NCI-H774 (cell line): ENCODE data around the gene RELN.
"Not testable (repeated sequence)": the region's sequence is repeated elsewhere in the genome, so short reads cannot be mapped to it uniquely, and the experiment has no call there.

Experiments used
- DNase-seq: peaks from one replicate; lab custom pipeline; 2025; lab: John Stamatoyannopoulos, UW

Gene RELN

DNA sequence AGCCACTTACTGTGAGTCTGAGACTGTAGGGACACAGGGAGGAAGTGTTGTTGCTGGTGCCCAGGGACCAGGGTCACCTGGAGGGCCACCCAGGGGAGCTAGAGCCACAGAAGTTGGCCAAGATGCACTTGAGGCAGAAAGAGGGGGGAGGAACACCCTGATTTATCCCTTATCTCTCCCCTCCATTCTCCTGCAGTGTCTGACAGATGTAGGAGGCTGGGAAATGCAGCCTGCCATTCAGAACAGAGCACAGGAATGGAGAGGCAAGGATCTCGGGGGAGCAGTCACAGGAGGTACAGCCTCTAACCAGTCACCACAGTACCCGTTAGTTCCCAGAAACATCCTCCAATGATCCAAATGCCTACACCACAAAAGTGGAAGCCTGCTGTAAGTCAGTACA lies 425.0 kb downstream of the RELN start:
- DNase-seq, result no peak

DNA sequence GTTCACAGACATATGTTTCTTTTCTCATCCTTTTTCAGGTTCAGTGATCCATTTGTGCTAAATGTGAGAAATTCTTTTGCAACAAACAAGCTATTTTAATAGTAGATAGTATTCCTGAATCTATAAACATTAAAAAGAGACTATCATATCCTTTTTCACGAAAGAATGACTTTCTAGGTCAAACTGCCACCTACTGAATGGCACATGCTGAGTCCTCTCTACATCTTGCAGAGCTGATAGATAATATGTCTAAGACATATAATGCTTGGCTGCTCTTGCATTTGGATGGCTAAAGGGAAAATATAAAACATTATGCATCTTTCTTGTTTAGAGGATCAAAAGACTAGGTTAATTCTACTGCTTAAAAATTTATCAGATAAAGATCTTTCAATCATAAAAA lies 429.3 kb downstream of the RELN start:
- DNase-seq, result no peak

DNA sequence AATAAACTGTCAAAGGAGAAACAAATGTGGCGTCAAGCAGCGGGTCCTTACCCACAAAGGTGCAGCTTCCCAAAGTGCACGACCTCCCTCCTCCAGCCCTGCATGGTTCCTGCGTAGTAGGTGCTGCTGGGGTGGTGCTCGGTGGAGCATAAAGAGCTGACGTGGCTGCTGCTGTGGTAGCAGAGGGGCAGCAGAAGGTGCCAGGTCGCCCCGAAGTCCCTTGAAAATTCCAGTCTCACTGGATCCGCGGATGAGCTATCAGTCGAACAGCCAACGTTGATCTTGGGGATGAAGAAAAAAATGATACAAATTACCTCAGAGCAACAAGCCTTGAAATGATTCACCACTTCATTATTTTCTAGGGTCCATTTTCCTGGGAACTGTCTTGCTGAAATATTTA lies 438.4 kb downstream of the RELN start:
- DNase-seq, result no peak

DNA sequence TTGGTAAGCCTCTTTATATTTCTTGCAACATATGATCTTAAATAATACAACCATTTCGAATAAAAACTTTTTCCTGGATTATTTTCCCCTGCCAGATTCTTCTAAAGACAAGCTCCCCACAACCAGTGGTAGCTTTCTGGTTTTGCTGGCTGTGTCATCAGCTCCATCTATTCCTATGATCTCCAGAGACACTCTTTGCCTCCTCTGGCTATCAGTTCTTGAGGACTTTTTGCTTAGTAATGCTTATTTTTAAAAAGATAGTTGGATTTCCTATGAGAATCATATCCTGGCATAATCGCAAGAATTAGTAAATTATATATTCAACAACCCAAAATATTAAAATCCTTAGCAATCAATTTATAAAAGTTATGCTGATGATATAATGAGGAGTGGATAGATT lies 439.7 kb downstream of the RELN start:
- DNase-seq, result no peak

DNA sequence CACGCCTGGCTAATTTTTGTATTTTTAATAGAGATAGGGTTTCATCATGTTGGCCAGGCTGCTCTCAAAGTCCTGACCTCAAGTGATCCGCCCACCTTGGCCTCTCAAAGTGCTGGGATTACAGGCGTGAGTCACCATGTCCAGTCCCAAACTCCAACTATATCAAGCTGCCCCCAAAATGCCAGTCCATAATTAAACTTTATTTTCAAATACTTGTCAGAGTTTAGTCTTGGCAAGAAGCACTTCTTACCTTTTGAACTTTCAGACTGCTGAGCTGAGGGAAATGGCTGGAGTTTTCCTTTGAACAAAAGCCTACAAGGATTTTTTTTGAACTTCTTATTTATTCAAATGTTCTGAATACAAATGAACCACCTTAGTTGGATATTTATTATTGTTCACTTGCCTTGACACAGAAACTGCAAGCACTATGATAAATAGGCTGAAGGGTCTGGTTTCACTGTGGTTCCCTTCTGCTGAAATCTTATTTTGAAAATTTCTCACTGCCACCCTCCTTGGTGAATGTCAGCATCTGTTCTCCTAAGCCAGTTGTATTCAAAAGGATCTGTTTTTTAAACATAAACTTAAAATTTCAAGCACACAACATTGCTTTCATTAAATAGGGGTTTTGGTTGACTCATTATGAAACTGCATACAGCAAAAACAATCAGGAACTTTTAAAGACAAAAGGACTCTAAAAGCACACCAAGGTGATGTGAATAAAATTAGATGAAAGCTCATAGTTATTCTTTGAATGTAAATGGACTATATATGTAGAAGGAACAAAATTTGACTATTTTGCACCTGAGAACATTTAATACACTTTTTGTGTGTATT lies 441.8 kb downstream of the RELN start:
- no peak for DNase-seq

DNA sequence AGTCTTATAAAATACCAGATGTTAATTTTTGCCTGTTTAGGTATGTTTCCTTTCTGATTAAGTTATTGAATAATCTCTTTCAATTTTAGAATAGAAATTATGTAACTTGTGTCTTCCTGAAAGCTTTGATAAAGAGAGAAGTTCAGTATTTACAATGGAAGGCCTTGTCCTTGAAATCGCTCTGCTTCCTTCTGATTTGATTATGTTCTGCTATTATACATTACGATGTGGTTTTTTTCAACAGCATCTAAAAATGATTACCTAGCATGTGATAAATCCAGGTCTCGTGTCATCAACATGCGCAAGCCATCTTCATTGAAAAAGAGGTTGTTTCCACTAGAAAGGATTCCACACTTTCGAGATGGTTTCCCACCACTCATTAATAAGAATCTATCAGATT lies 447.0 kb downstream of the RELN start:
- DNase-seq, result no peak

DNA sequence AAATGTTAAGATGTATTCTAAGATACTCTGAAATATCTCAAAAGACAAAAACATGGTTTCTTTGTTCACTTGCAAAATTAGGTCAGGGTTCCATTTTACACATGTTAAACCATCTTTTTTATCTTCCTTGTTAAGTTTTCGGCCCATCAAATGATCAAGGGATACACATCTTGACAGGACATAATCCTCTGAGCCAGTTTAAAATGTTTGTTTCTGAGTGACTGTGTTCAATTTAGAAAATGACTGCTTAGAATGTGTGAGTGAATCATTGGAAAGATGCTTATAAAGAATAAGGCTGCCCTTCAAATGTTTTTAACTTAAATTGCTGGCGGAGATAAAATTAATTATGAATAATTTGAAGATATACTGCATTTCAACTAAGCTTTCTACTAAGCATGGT lies 447.5 kb downstream of the RELN start:
- DNase-seq, result no peak

DNA sequence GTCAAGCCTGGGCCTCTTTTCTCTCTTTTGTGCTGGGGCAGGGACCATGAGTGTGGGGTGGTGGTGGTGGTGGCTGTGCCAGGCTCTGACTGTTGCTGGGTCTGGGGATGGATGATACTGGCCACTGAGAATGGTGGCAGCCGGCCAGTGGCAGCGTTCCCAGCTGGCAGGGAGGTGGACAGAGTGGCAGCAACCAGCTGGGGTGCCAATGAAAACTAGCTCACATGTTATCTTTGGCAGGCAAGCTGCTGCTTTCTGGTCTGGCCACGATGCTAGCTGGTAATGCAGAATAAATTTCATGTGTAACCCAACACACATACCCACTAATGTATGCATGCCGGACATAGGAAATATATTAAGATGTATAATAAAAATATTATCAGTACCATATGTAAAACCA lies 448.4 kb downstream of the RELN start:
- DNase-seq, result no peak

DNA sequence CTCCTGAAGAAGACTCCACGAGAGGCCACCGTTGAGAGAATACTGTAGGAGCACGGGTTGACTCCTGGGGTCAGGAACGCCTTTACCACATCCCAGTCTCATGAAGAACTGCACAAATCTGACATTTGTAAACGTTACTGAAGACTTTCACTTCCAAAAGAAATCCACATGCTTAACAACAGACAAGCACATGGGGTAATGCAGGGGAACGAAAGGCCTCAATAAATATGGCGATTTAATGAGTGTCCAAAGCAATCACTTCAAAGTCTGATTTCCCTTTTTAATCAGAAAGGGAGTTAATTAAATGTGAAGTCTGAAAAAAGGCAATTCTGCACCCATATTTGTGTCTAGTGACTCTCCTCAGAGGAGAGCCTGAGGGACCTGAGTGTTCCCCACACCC lies 449.1 kb downstream of the RELN start:
- DNase-seq, result no peak

DNA sequence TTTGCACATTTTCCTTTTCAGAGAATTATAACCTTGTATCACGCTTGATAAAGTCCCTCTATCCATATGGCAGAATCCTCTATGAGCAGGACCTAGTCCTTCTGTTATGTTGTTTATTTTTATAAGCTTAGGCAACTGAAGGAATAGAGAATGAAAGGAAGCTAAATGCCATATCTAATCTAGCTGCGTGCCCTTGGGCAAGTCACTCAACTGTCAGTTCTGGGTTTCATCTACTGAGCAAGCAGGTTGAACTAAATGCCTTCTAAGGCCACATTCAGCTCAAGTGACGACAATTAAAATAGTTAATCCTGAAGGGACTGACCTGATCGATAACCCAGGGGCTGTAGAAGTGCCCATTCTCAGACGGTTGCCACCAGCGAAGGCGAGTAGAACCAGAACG lies 449.6 kb downstream of the RELN start:
- DNase-seq, result no peak

DNA sequence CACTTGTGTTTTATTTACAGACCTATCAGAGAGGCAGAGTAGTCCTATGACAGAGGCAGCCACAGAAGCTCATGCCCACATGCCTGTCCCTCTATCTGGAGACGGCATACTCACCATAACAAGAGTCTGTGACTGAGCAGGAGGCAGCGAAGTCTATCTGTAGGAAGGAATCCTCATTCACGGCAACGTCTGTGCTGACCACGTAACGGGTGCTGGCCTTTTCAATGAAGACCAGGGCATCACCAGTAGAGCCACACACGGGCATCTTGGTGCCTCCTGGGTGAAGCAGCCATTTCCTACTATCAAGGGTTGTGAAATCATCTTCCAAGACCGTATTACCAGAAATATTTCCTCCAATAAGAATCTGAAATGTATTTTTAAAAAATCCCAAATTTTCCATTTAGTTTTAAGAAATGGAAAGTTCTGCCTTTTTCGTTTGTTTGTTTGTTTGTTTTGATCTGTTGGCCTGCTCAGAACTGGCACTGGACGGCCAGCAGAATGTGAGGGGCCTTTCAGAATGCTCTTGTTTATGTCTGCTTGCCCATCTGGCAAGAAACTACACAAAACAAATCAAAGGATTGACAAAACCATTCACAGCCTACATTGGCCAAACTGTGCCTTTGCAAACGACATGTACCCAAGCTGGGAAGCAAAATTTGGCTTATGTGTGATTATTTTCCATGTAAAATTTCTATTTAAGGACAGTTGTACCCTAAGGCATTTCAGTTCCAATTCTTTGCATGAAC lies 450.3 kb downstream of the RELN start:
- no peak for DNase-seq

DNA sequence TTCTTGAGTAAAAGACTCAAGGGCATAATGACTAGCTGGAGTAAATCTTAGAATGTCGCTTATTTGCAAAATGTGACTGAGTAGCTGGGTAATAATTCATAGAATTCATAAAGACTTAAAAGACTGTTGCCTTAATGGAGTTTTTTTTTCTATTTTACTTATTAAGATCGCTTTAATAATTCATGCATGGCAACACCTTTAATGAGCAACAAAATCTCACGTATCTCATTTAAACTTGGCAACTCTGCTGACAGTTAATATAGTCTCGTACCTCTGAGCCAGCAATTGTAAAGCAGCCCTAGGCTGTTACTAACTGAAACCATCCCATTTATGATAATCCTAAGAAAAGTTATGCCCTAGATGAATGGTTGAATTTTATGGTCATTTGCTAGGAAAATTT lies 455.7 kb downstream of the RELN start:
- no peak for DNase-seq

DNA sequence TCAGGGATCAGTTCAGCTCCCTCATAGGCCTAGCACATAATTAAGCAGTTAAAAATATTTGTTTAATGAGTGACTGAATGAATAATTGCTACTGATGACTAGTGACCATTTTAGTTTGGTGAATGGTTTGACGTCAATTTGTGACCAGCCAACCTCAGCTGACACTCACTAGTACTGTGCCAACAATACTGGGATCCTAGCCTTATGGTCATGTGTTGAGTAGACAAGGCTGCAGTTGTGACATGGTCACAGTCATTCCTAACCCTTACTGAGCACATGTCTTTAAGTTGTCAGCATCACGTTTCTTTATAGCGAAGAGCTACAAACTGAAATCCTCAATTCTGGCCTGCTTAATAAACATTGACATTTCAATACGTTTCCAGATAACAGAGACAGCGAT lies 456.5 kb downstream of the RELN start:
- no peak for DNase-seq

DNA sequence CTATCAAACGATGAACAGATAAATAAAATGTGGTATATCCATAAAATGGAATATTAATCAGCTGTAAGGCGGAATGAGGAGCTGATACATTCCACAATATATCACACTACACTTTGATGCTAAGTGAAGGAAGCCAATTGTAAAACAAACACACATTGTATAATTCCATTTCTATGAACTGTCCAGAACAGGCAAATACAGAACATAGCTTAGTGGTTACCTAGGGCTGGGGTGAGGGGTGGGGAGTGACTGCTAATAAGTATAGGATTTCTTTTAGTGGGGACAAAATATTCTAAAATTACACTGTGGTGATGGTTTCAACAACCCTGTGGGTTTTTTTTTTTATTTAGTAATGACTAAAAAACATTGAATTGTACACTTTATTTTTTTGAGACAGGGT lies 461.3 kb downstream of the RELN start:
- no peak for DNase-seq

DNA sequence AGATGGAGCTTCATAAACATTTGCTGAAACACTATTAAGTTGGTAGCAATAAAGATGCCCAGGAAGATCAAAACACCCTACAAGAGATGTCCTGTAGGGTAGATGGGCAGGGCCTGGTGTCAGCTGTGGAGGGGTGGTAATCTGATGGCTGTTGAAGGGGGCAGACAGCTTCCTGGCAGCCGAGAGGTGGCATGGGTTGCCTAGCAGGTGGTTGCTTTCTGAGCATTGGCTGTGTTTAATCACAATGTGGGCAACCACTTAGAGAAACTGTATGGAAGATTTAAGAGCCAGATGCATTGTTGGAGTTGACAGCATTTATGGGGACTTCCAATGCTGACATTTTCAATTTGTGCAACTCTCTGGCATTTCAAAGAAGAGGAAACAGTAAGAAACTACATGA lies 463.5 kb downstream of the RELN start:
- DNase-seq, result no peak

DNA sequence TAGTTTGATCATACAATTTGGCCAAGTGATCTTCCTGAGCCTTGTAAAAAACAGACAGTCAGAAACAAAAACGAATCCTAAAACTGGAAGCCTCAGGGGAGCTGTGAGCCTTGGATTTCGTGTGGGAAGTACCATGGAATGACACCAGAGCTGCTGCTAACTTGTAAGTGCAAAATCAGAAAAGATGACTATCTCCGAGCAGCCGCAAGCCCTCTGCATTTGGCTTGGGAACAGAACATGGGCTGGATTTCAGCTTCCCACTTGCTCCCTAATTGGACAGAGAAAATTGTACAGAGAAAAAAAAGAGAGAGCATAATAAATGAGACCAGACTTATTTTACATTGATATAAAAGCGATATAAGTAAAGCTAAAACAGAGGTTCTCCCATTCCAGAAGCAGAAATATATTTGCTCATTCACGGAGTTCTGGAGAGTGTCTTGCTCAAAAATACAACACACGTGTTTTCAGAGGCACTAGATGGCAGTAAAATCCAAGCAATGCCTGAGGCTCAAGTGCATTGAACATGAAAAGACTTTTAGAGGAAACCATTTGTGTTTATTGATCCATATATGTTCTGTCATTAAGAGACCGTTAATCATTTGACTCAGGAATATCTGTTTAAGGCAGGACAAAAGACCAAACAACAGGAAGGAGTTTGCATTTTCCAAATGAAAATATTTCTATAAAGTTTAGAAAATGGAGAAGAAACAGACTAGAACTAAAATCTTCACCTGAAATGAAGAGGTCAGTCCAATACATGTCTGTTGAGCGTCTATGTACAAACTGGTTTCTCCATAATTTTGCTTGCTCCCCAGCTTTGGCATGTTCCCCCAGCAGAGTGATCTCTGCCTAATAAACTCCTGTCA lies 465.2 kb downstream of the RELN start:
- peak; percentile 9 for DNase-seq

DNA sequence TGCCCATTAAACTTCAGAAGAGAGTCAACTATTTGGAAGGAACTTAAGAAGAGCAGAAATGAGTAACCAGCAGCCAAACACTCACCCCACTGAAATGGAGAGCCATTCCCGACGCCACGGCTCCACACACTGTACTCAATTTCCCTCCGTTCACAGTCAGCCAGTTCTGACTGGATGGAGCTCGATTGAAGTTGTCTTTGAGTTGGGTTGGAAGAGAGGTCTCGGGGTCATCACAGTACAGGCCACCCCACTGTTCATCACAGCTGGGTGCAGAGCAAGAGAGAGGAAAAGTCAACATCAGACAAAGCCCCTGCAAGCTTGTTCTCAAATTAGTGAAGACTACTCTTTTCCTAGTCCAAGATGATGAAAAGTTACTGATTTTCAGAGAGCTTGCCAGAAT lies 467.5 kb downstream of the RELN start:
- DNase-seq, result no peak

DNA sequence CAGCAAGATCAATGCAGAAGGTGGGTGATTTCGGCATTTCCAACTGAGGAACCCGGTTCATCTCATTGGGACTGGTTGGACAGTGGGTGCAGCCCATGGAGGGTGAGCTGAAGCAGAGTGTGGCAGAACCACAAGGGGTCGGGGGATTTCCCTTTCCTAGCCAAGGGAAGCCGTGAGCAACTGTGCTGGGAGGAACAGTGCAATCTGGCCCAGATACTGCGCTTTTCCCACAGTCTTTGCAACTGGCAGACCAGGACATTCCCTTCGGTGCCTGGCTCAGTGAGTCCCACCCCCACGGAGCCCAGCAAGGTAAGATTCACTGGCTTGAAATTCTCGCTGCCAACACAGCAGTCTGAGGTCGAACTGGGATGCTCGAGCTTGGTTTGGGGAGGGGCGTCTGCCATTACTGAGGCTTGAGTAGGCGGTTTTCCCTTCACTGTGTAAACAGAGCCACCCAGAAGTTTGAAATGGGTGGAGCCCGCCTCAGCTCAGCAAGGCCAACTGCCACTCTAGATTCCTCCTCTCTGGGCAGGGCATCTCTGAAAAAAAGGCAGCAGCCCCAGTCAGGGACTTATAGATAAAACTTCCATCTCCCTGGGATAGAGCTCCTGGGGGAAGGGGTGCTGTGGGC lies 484.8 kb downstream of the RELN start:
- DNase-seq, result no peak

DNA sequence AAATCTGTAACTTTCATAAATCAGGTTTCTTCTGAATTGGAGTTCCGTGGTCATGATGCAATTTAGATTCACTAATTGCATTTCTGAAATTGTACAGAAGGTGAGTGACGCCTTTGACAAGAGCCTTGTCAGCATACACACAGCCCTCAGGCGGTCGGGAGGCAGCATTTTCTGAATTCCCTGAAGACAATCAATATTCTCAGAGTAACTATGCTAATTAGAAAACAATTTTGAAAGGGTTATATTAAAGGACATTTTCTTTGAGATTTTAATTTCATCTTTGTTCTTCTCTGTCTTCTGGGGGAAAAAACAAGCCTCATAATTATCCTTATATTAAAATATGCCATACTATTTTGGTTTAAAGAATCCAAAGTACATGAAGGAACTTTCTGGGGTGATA lies 488.3 kb downstream of the RELN start:
- no peak for DNase-seq

DNA sequence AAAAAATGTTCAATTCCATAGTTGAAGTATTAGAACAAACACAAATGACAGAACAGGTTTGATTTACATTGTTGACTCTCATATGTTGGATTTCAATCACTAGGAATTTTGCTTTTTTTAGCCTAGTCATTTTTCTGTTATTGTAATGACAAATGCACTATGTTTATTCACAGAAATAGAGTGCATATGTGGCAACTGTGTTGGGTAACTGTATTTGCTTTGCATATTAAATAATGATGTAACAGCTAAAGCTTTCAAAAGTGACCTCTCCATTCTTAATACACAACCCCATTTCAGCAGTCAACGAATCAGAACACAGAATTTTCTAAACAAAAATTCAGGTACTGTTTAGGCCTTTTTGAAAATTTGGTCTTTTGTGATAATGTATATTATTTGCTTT lies 489.5 kb downstream of the RELN start:
- no peak for DNase-seq

DNA sequence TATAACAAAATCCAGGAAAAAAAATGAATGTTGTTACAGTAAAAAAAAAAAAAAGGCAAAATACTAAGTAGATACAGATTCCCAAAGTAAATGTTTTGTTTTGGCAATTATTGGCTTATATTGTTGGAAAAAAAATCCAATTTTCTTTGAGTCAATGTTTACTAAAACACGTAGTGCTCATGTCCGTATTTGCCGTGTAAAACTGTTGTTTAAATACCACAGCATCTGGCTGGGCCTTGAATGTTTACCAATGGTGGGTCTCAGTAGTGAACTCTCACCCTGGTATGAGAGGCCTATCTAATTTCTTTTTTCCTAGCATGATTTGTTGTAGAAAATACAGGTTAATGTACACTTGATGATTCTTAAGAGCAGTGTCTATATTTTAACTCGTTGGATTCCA lies 502.0 kb downstream of the RELN start:
- DNase-seq, result peak; percentile 34

DNA sequence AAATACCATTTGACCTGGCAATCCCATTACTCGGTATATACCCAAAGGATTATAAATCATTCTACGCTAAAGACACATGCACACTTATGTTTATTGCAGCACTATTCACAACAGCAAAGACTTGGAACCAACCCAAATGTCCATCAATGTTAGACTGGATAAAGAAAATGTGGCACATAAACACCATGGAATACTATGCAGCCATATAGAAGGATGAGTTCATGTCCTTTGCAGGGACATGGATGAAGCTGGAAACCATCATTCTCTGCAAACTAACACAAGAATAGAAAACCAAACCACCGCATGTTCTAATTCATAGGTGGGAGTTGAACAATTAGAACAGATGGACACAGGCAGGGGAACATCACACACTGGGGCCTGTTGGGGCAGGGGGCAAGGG lies 502.6 kb downstream of the RELN start:
- DNase-seq, result not testable (repeated sequence)
